GM23338 (cell line): Measurements from ENCODE around the gene GAR1. TPM values are rescaled to one million over a fixed set of nuclear protein-coding genes. Genes with fewer than 3 reads are reported as not detected.

Experiments
- ATAC-seq: fragments of 200-7000 bp; cut with Tn5 transposase; 3 replicates; pipeline ENCODE4 v1.9.1; 2020
- DNase-seq: peaks from one replicate; pipeline ENCODE4 v3.0.0-alpha.2; 2015; ENCODE audit warnings: low spot score
- H2AFZ ChIP-seq: fragments of 200-600 bp; sonication (generic); 2 replicates; pipeline ENCODE4 v1.8.0; 2016; ENCODE audit warnings: antibody characterized with exemption, mild to moderate bottlenecking, moderate library complexity
- H3F3A ChIP-seq: fragments of 200-600 bp; sonication (generic); replicated peaks from 2 replicates; pipeline ENCODE4 v1.8.0; 2017; ENCODE audit warnings: antibody characterized with exemption, mixed run types, low read depth
- H3K27ac ChIP-seq: fragments of 200-600 bp; sonication (generic); 2 replicates; pipeline ENCODE4 v1.6.1; 2016; ENCODE audit warnings: low read depth
- H3K27me3 ChIP-seq: fragments of 200-600 bp; sonication (generic); 2 replicates; pipeline ENCODE4 v1.8.0; 2016; ENCODE audit warnings: mild to moderate bottlenecking, mixed run types, moderate library complexity; ENCODE audit not compliant: insufficient read depth
- H3K36me3 ChIP-seq: fragments of 200-600 bp; sonication (generic); 2 replicates; pipeline ENCODE4 v1.8.0; 2016; ENCODE audit warnings: mild to moderate bottlenecking; ENCODE audit not compliant: insufficient read depth
- H3K4me1 ChIP-seq: fragments of 200-600 bp; sonication (generic); 2 replicates; pipeline ENCODE4 v1.8.0; 2016; ENCODE audit warnings: mild to moderate bottlenecking, moderate library complexity; ENCODE audit not compliant: insufficient read depth
- H3K4me2 ChIP-seq: fragments of 200-600 bp; sonication (generic); 2 replicates; pipeline ENCODE4 v1.7.1; 2017; ENCODE audit warnings: mixed run types
- H3K4me3 ChIP-seq: fragments of 200-600 bp; sonication (generic); 2 replicates; pipeline ENCODE4 v1.6.1; 2016; ENCODE audit warnings: mixed run types
- H3K79me2 ChIP-seq: fragments of 200-600 bp; sonication (generic); replicated peaks from 2 replicates; pipeline ENCODE4 v1.8.0; 2017; ENCODE audit warnings: mild to moderate bottlenecking; ENCODE audit not compliant: insufficient read depth
- H3K9me2 ChIP-seq: fragments of 200-600 bp; sonication (generic); 2 replicates; pipeline ENCODE4 v1.8.0; 2017; ENCODE audit not compliant: insufficient read depth
- H4K20me1 ChIP-seq: fragments of 200-600 bp; sonication (generic); replicated peaks from 2 replicates; pipeline ENCODE4 v1.8.0; 2017; ENCODE audit warnings: mild to moderate bottlenecking; ENCODE audit not compliant: insufficient read depth
- H3K27ac Mint-ChIP-seq: 2 replicates; pipeline ENCODE4 v1.8.0; 2020; ENCODE audit warnings: inconsistent platforms, mild to moderate bottlenecking, moderate library complexity, mixed read lengths
- H3K27me3 Mint-ChIP-seq: 3 replicates; pipeline ENCODE4 v1.8.0; 2022; ENCODE audit warnings: low read depth, mild to moderate bottlenecking, moderate library complexity, mixed read lengths, inconsistent platforms; ENCODE audit not compliant: insufficient read depth, poor library complexity
- H3K36me3 Mint-ChIP-seq: 3 replicates; pipeline ENCODE4 v1.8.0; 2021; ENCODE audit warnings: low read depth, mild to moderate bottlenecking, inconsistent platforms, moderate library complexity, mixed read lengths
- H3K4me1 Mint-ChIP-seq: 3 replicates; pipeline ENCODE4 v1.8.0; 2020; ENCODE audit warnings: mild to moderate bottlenecking, inconsistent platforms, mixed read lengths
- H3K4me3 Mint-ChIP-seq: 3 replicates; pipeline ENCODE4 v1.8.0; 2021; ENCODE audit warnings: moderate library complexity, mild to moderate bottlenecking, inconsistent platforms, mixed read lengths
- H3K9me3 Mint-ChIP-seq: 3 replicates; pipeline ENCODE4 v1.8.0; 2020; ENCODE audit warnings: moderate library complexity, mild to moderate bottlenecking, inconsistent platforms, mixed read lengths
- CREB1 ChIP-seq: fragments of 250-450 bp; sonication (Bioruptor Pico); IDR thresholded peaks from 2 replicates; pipeline ENCODE4 v1.5.0; 2020; ENCODE audit warnings: low read depth, mild to moderate bottlenecking, moderate library complexity
- CTCF ChIP-seq, 2 experiments: fragments of 200-600 bp in 1 of 2; sonication (generic) in 1 of 2; conservative IDR thresholded peaks; 2 replicates each; pipeline versions ENCODE4 v1.5.1 to v1.6.1; 2016 to 2017; ENCODE audit warnings: antibody characterized with exemption in 2 of 2, low read depth in 2 of 2, mild to moderate bottlenecking in 2 of 2, moderate library complexity in 1 of 2
- ETS1 ChIP-seq: IDR thresholded peaks from 2 replicates; pipeline ENCODE4 v1.6.1; 2016; ENCODE audit warnings: antibody characterized with exemption
- EZH2 ChIP-seq: fragments of 200-600 bp; sonication (generic); IDR thresholded peaks from one replicate; pipeline ENCODE4 v1.8.0; 2017; ENCODE audit warnings: antibody characterized with exemption, mild to moderate bottlenecking, low read depth; ENCODE audit not compliant: unreplicated experiment
- EZH2phosphoT487 ChIP-seq: fragments of 200-600 bp; sonication (generic); IDR thresholded peaks from one replicate; pipeline ENCODE4 v1.8.1; 2018; ENCODE audit warnings: antibody characterized with exemption; ENCODE audit not compliant: unreplicated experiment
- JUNB ChIP-seq: IDR thresholded peaks from one replicate; pipeline ENCODE4 v1.6.1; 2016; ENCODE audit warnings: antibody characterized with exemption; ENCODE audit not compliant: unreplicated experiment
- NANOG ChIP-seq: IDR thresholded peaks from 2 replicates; pipeline ENCODE4 v1.6.1; 2016; ENCODE audit warnings: antibody characterized with exemption, borderline replicate concordance
- POLR2AphosphoS5 ChIP-seq: IDR thresholded peaks from 2 replicates; pipeline ENCODE4 v1.6.1; 2016; ENCODE audit warnings: antibody characterized with exemption, low read depth
- REST ChIP-seq: IDR thresholded peaks from one replicate; pipeline ENCODE4 v1.6.1; 2018; ENCODE audit warnings: antibody characterized with exemption; ENCODE audit not compliant: unreplicated experiment
- STAT1 ChIP-seq: IDR thresholded peaks from one replicate; pipeline ENCODE4 v1.6.1; 2016; ENCODE audit warnings: antibody characterized with exemption; ENCODE audit not compliant: unreplicated experiment
- ZNF114 ChIP-seq: fragments of 250-450 bp; sonication (Bioruptor Pico); IDR thresholded peaks from 2 replicates; pipeline ENCODE4 v1.5.0; 2020; ENCODE audit warnings: mild to moderate bottlenecking, moderate library complexity
- ZNF331 ChIP-seq: fragments of 250-450 bp; sonication (Bioruptor Pico); IDR thresholded peaks from 2 replicates; pipeline ENCODE4 v1.5.0; 2020; ENCODE audit warnings: low read depth, mild to moderate bottlenecking, moderate library complexity
- ZNF462 ChIP-seq: fragments of 250-450 bp; sonication (Bioruptor Pico); IDR thresholded peaks from 2 replicates; pipeline ENCODE4 v1.5.0; 2020; ENCODE audit warnings: mild to moderate bottlenecking, moderate library complexity
- polyA plus RNA-seq: library from polyadenylated mRNA; unstranded; fragments of >200 nt; fragmentation: Nextera tagmentation; extraction: Ambion mirVana; gene quantifications from 2 replicates; pipeline ENCODE4 v1.2.1, GENCODE V29; 2016
- total RNA-seq: library from RNA; depleted of rRNA; stranded (reverse); fragments of >200 nt; shearing (Covaris generic); gene quantifications from 2 replicates; pipeline ENCODE4 v1.2.3, GENCODE V29; 2014

Gene GAR1
- total and polyA plus RNA-seq, 2 experiments from 2014 or later = 13.8 to 98.7 TPM

GRCh38 chr4:109848501-109848900, 32.9 kb downstream of the GAR1 start:
- Histone ChIP-seq H3K9me2 (no peaks in the 10 kb centered on the region), H3F3A (no peaks in the 10 kb centered on the region), H3K4me3 (no peak overlapping the region), H3K79me2 (no peaks in the 10 kb centered on the region), H3K27me3 (no peaks in the 10 kb centered on the region), H4K20me1 (no peaks in the 10 kb centered on the region), H3K4me2 (no peak overlapping the region), H2AFZ (peak overlapping the region; percentile 6; the same call in 1 of the 2 replicates), H3K36me3 (no peaks in the 10 kb centered on the region), H3K27ac (no peak overlapping the region), H3K4me1 (no peaks in the 10 kb centered on the region; the same call in 1 of the 2 replicates)
- H3K4me1 Mint-ChIP-seq = peaks cover 6% of the 10 kb centered on the region; the same call in 2 of the 3 replicates
- no peak for DNase-seq
- H3K4me3 Mint-ChIP-seq = no peak overlapping the region
- H3K27me3 Mint-ChIP-seq = peaks cover 4% of the 10 kb centered on the region
- H3K9me3 Mint-ChIP-seq = no peaks in the 10 kb centered on the region
- H3K36me3 Mint-ChIP-seq = no peaks in the 10 kb centered on the region
- no peak for ATAC-seq
- H3K27ac Mint-ChIP-seq = no peak overlapping the region
- TF ChIP-seq EZH2 (no peak), NANOG (no peak), CTCF (conservative IDR thresholded peaks at IDR 0.05; ENCODE audit: low read depth in 2 of 2) (no peak), STAT1 (no peak), CREB1 (CRISPR knock-in tag) (no peak), JUNB (no peak), ETS1 (no peak), POLR2AphosphoS5 (no peak), ZNF462 (no peak), REST (no peak), ZNF114 (CRISPR knock-in tag) (no peak), ZNF331 (CRISPR knock-in tag) (no peak), EZH2phosphoT487 (no peak)
